Measurements from ENCODE around the gene PATL2.
"Not testable (repeated sequence)": the region's sequence is repeated elsewhere in the genome, so short reads cannot be mapped to it uniquely, and the experiment has no call there.

The PATL2 gene

GRCh38 chr15:44719293-44719999 is 8.3 kb upstream of the PATL2 start:
- DNase-seq, result peak; percentile 56 to 60

- no peak for DNase-seq
Observed at GRCh38 chr15:44718927-44719292, 7.8 kb upstream of the PATL2 start.

- DNase-seq, result no peak
Observed at GRCh38 chr15:44718180-44718926, 7.2 kb upstream of the PATL2 start.

- no peak for DNase-seq
Observed at GRCh38 chr15:44716983-44717602, 6.0 kb upstream of the PATL2 start.

GRCh38 chr15:44715797-44716334 is 4.7 kb upstream of the PATL2 start:
- DNase-seq, result no peak

GRCh38 chr15:44715142-44715796 is 4.1 kb upstream of the PATL2 start:
- DNase-seq, result no peak

- DNase-seq, result no peak
Observed at GRCh38 chr15:44713006-44713966, 2.2 kb upstream of the PATL2 start.

- peak in 1 of 2 donors; percentile 52 for DNase-seq
Observed at GRCh38 chr15:44712346-44713005, 1.4 kb upstream of the PATL2 start.

- peak in 1 of 2 donors; percentile 48 for DNase-seq
Observed at GRCh38 chr15:44711743-44712345, 721 bp upstream of the PATL2 start.

GRCh38 chr15:44710236-44711095 is 657 bp downstream of the PATL2 start:
- DNase-seq, result no peak

- no peak for DNase-seq
Observed at GRCh38 chr15:44706946-44707636, 4.0 kb downstream of the PATL2 start.

- no peak for DNase-seq
Observed at GRCh38 chr15:44706401-44706800, 4.7 kb downstream of the PATL2 start.

GRCh38 chr15:44705986-44706385 is 5.1 kb downstream of the PATL2 start:
- DNase-seq, result no peak

- DNase-seq, result not testable (repeated sequence)
Observed at GRCh38 chr15:44700676-44701075, 10.4 kb downstream of the PATL2 start.

- no peak for DNase-seq
Observed at GRCh38 chr15:44698641-44699040, 12.5 kb downstream of the PATL2 start.

- no peak for DNase-seq
Observed at GRCh38 chr15:44697014-44697413, 14.1 kb downstream of the PATL2 start.

GRCh38 chr15:44695294-44695693 is 15.8 kb downstream of the PATL2 start:
- DNase-seq, result no peak

GRCh38 chr15:44694416-44694815 is 16.7 kb downstream of the PATL2 start:
- DNase-seq, result no peak

- no peak for DNase-seq
Observed at GRCh38 chr15:44692659-44693058, 18.5 kb downstream of the PATL2 start.
